Stimulated activated CD4-positive, alpha-beta T cell treated with anti-CD3 and anti-CD28 coated beads, Interleukin-1b, Interleukin-23, amount 100 ng/mL, for 48 hours (primary cell): ENCODE results near the gene ASTN2.

Experiments used
- DNase-seq: peaks from one replicate; pipeline ENCODE4 v3.0.0-alpha.2; 2020

The ASTN2 gene

DNA sequence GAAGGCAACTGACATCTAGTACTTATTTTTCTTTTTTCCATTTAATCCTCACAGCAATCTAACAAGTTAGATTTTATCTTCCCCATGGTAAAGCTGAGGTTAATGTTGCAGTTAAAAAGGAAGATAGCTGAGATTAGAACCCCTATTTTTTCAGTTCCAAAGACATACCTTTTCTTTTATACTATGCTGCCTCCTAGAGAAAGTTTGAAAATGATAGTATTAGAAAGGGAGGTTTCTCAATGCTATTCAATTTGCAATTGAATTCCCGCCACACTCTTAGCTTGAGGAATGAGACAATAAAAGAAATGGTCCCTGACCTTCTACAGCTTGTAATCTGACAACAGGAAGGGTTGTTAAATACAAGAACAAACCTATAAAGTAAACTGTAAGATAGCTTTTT is 923.6 kb downstream of the ASTN2 start:
- DNase-seq = no peak

DNA sequence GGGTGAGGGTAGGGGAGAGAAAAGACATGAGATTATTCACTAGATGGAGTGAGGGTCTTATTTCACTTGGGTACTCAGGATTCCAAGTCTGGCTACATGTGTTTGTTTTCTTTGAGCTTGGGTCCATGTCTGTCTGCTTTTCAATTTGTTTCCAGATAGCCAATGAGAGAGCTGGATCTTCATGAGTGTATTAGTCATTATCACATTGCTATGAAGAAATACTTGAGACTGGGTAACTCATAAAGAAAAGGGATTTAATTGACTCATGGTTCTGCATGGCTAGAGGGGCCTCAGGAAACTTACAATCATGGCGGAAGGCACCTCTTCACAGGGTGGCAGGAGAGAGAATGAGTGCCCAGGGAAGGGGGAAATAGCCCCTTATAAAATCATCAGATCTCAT is 924.5 kb downstream of the ASTN2 start:
- DNase-seq = no peak

DNA sequence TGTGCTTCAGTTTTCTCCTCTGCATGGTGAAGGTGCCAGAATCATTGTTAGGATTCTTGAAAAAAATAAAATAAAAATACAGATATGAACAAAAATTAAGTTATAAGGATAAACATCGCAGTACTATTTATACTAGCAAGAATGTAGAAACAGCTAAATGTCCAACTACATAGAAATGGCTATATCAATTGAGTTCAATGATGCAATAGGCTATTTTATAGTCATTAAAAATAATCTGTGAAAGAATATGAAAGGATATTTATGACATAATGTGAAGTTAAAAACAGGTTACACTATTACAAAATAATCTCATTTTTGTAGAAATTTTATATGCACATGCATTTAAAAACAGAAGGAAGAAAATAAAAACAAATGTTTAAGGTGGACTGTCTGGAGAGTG is 926.5 kb downstream of the ASTN2 start:
- no peak for DNase-seq

DNA sequence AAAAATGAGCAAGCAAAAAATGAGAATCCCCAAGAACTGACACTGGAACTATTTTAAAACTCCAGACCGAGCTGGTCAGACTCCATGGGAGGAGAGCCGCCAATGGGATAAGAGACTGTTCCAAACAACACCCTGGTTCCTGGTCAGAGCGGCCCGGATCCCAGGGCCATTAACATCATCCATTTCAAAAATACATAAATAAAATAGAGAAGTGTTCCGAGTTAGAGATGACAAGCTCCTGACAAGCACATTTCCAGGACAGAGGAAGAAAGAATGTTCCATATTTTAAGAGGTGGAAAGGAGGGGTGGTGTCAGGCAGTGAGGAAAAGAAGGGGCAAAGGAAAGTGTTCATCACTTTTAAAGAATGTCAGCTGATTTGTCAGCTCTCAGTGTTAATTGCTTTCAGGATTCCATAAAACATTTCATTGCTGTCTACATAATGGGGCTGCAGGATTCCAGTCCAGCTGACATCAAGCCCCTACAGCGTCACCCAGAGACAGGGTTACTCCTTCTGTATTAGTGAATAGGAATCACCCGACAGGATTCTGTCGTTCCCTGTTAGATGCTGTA is 930.3 kb downstream of the ASTN2 start:
- DNase-seq = no peak

DNA sequence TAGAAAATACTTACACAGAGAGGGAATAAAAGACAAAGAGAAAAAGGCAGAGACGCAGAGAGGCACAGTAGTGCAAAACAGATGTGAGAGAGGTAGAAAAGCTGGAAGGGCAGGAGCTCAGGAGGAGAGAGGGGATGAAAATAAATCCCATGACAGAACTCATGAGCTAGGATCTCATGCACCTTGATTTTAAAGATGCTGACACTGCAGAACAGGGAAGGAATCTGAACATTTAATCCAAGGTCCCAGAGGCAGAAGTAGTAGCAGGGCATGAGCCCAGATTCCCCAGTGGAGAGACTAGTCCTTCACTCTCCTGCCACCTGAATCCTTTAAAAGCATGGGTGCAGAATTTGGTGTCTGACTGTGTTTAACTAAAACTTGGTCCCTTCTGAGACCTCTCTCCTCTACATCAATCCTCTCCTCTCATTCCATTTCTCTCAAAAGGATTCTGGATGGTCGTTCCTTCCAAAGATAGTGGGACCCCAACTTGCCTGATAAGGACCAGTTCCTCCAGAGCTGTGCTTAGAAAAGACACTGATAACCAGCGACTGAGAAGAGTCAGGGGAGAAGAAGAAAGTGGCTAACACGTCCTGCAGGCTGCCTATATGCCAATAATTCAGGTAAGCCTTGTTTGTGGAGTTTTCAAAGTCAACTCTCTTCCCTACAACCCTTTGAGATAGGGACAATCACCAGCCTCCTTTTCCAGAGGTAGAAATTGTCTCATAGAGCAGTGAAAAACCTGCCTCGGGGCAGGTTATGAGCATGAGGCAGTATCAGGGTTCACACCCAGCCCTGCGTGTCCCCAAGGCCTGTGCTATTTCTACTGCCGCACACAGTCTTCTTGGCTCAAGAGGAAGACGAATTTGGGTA is 931.0 kb downstream of the ASTN2 start:
- no peak for DNase-seq

DNA sequence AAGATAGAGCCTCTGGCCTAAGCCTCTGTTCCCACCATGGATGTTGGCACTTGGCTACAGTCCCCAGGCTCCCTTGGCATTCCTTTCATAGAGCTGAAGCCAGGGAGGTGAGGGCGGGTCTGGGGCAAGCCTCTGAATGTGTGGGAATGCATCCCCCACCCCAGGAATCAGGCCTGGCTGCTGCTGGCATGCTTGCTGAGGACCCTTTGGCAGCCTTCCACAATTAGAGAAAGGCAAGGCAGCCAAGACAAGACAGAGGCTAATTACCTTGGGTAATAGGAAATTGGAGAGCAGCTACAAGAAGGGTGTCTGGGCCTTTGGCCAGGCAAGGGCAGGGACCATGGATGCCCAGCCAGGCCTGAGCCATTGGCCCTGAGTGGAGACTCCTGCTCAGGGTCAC is 932.1 kb downstream of the ASTN2 start:
- DNase-seq = no peak

DNA sequence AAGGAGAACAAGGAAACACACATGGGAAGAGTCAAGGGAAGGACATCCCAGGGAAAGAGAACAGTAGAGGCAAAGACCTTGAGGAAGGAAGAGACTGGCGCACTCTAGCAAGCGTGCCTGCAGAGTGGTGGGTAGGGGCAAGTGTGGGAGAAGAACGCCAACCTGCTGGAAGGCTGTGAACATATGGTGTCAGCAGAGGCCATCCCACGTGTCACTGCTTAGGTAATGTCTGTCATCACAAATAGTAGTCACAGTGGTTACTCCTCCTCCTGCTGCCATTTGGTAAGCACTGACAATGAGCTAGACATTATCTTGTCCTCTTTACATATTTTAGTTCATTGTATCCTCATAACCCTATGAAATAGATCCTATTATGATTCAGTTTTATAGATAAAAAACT is 934.2 kb downstream of the ASTN2 start:
- DNase-seq = no peak

DNA sequence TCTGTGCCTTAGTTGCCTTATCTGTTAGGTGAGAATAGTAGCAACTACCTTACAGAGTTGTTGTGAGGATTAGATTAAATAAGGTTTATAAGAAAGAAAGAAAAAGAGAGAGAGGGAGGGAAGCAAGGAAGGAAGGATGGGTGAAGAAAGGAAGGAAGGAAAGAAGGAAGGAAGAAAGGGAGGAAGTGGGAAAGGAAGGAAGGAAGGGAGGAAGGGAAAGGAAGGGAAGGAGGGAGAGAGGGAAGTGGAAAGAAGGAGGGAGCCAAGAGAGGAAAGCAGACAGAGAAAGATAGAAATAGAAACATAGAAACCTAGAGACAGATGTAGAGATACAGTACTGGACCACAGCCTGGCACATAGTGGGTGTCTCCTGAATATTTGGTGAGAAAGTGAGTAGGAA is 934.9 kb downstream of the ASTN2 start:
- no peak for DNase-seq

DNA sequence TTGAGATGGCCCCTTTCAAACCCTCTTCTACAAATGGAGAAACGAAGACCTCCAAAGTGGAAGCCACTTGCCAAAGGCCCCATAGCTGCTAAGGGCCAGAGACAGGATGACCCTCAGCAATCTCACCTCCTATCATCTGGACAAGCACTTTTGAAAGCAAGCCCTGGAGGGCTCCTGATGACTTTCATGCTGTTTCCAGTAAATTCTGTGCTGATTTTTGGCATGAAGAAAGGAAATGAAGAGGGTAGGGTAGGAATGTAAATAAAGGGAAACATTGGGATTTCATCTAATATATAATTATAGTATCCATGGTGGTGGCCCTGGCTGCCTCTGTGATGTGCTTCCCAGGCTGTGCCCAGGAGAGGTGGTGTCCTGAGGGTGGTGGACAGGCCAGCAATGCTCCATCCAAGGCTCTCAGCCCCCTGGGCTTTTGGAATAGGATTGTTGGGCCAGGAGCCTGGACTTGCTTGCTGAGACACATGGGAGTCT is 935.8 kb downstream of the ASTN2 start:
- no peak for DNase-seq

DNA sequence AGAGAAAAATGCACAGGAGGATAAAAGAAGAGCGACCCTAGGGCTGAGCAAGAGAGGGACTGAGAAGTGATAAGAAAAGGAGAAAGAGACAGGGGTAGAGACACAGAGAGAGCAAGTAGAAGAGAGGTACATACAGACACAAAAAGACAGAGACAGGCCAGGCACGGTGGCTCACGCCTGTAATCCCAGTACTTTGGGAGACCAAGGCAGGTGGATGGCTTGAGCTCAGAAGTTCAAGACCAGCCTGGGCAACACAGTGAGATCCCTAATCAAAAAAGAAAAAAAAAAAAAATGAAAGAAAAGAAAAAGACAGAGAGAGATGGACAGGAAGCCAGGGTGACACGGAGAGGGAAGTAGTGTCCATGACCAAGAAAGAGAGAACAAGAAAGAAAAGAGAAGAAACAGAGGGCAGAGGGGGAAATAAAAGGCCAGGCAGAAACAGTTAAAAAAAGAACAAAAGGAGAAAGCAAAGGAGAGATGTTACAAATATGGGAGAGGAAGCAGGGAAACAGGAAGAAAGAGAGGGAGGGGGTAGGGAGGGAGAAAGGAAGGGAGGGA is 937.2 kb downstream of the ASTN2 start:
- DNase-seq = no peak

DNA sequence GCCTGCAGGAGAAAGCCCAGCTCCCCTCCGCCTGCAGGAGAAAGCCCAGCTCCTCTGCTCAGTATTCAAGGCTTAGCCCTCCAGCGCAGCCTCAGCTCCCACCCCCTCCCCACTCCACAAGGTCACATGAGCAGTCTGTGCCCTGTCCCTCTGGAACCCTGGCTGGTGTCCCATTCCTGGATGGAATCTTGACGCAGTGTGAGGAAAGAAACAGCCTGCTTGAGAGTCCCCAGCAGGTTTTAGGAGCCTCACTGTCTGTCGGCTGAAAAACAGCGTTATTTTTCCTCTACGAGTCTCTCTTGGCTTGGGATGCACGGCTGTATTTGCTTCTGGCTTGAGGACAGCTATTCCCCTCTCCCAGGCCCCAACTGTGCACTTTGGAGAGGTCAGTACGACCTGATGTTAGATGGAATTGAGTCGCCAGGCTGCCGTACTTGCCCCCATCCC is 937.9 kb downstream of the ASTN2 start:
- DNase-seq = no peak

DNA sequence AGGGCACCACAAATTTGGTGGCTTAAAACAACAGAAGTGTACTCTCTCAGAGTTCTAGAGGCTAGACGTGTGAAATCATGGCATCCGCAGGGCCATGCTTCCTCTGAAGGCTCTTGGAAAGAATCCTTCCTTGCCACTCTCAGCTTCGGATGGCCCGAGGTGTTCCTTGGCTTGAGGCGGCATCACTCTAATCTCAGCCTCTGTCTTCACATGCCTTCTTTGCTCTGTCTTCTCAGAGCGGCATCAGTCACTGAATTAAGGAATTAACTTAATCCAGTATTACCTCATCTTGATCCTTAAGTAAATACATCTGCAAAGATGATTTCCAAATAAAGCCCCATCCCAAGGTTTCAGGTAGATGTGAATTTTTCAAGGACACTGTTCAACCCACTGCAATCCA is 938.9 kb downstream of the ASTN2 start:
- no peak for DNase-seq

DNA sequence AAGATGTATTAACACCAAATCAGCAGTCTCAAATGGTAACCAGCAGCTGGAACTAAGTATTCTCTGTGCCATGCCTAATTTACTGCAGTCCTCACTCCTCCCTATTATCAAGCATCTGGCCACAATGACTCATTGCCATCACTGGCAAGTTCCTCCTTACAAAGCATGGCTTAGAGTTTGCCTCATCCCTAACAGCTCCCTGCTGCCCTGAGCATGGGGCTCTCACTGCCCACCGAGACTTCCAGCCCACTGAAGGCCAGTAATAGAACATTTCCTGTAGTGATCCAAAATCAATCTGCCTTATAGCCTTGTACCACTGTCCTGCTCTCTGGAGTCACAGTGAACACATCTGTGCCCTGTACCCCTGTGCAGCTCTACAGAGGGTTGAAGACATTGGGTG is 939.7 kb downstream of the ASTN2 start:
- no peak for DNase-seq

DNA sequence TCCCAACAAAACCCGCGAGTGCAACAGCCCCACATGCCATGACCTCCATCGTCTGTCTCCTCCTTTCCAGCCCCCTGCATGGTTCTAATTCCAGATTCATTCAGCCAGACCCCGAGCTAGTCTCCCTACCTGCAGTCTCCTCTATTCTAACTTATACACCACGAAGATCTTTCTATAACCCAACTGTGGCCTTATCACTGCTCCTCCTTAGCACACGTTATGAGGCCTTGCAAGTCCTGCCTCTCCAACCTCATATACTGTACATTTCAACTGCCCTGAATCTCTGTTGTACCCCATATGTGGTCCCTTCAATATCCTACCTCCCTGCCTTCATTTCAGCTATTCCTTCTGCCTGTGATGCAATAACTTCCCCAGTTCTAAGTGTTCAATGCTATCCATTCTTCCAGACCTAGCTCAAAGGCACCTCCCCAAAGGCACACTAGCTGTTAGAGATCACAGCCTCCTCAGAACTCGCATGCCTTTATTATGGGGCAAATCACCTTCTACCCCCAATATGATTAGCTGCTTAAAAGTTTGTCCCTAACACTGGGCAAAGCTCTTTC is 942.8 kb downstream of the ASTN2 start:
- no peak for DNase-seq

DNA sequence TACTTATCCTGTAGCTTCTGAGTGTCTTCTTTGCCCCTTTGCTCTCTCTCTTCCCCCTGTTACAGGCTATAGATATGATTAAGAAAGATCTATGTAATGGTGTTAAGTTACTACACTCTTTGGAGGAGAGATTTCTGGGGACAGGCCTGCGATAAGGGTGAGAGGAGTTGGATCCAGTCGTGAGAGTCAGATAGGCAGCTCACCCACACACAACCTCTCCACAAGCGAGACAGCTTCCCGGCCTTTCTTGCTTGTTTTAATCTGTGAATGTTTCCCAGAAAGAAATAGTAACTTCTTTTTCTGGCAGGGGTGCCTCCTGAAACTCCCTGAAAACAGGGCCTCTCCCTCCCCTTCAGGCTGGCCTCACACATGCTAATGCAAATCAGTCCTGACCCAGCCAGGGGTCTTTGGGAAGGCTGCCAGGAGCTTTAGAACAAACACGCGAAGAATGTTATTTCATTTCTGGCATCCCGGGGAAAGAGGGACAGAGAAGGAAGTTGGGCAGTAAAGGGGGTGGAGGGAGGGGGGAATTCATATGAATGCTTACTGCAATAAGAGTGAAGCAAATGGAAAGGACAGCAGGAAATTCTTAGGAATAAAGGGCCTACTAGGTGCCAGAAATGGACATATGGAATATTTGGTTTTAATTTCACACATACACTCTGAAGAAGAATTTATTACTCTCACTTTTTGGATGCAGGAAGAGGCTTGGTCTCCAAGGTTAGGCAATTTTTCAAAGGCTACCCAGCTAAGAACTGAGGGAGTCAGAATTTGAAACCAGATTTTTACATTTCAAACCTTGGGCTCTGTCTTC is 943.6 kb downstream of the ASTN2 start:
- no peak for DNase-seq

DNA sequence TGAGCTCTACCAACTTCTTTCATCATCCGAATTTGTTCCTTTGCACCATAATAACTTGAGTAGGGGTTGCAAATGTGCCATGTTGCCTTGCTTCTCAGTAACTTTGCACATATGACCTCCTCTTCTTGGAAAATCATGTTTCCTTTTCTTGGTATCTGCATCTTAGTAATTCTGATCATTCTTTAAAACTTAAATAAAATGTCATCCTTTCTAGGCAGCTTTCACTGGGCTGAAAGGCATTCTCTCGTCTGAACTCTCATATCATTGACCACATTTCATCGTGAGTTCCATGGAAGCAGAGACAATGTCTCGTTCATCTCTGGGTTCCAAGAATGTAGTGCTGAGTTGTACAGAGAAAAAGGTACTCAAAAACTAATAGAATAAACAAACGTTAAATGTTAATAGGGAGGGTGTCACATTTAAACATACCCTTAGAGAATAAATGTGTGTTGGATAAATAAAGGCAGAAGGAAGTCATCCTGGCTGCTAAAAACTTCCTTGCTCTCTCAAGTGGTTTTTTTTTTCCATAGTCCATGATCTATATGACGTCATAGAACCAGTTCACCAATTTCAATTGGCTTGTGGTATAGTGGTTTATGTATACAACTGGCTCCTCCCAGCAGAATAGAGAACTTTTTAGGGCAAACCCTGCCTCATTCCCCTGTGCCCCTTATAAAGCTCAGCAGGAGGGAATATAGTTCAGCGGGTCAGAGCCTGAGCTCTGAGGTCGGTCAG is 945.9 kb downstream of the ASTN2 start:
- DNase-seq = no peak

DNA sequence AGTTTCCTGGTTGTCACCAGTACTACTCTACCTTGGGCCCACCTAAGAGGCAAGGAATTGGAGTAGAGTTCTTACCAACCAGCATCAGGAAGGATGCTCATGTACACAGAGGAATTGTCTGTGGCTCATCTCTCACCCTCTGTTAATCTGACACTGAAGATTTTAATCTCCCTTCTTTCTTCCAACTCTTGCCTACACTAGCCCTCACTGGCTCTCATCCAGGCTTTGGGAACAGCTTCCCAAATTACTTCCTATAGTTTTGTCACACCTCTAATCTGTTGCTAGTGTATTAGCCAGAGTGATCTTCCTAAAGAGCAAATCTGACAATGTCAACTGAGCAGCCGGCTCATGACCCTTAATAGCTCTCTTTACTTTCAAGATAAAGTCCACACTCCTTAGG is 946.5 kb downstream of the ASTN2 start:
- DNase-seq = no peak

DNA sequence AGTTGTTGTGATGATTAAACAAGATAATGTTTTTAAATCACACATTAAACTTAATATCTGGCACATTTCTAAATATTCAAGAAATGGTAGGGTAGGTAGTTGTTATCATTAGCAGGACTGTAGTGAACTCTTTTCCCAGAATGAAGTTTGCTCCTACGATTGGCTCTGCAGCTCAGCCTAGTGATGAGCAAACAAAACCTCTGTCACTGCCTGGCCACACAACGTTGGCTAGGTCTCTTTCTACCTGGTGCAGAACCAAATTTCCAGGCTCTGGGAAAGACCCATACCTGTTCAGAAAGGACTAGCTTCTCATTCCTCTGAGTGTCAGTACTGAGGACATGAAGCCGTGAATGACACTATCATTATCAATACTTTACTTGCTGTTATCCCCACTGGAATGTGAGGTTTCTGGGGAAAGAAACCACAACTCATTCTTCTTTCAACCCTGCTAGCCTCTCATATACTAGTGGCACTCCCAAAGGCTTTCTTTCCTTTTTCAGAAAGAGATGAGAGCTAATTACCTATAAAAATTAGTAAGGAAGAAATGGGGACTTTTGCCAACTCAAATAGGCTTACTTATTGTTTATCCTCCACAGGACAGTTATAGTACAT is 947.0 kb downstream of the ASTN2 start:
- DNase-seq = no peak

DNA sequence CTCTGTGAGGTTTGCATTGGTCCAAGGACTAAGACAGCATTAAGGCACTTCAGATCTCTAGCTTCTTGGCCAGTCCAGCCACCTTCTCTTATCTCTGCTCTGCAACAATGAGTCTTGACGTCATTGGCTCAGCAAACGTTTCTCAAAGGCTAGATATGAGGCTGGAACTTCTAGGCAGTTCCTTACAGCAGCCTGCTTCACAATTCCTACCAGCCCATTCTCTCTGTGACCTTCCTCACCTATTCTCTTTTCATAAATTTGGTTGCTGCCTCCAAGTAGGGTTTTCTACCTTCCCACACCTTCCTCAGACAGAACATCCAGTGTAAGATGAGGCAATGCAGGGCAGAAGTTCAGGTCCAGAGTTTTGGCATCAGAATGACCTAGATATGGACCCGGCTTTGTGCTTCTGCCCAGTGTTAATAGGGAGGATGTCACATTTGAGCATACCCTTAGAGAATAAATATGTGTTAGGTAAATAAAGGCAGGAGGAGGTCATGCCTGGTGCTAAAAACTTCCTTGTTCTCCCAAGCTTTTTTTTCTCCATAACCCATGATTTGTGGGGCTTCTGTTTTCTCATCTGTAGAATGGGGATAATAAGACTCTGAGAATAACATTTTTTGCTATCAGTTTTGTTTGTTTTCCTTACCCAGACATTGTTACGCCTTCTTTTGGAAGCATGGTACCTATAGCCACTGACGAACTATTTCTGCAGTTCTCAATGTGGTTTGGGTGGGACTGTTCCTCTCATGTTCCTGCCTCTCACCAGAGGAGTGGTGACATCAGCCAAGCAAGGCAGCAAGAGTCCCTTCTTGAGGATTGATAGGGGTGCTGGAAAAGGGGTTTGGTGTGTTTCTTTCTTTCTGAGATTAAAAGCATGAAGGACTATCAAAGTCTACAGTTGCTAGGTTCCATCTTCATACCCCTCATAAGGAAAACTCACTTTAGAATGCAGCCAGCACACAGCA is 948.3 kb downstream of the ASTN2 start:
- DNase-seq = no peak

DNA sequence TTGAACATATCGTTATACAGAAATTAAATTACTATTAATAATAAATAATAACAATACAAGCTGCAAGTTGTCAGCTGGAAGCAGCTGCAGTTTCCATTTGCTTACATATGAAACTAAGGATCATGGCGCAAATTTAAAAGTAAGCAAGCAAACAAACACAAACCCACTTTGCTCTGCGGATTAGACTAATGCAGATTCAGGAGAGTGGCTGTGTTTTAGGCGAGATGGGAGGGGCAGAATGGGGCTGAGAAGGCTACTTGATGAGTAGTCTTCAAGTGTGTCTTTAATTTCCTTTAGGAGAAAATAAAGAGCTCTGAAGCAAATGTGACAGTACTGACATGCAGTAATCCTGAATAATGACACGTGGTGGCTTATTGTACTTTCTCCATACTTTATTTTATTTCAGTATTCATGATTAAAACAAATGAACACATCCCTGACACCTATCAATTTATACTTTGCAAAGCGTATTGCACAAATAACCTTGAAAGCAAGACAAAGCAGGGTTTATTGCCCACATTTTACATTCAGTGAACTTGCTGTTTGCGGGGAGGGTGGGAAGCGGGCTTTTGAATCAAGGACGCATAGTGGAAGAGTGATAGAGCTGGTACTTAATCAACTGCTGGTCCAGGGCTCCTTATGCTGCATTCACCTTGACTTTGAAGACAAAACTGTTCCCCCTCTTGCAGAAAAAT is 949.1 kb downstream of the ASTN2 start:
- no peak for DNase-seq
